K562 (cell line): ENCODE results near the gene NOTCH1. TPM values are rescaled to one million over a fixed set of nuclear protein-coding genes. Genes with fewer than 3 reads are reported as not detected.

Experiments
- EHMT2 ChIP-seq: fragments of 450-650 bp; IDR thresholded peaks from 2 replicates; pipeline ENCODE4 v1.6.1; 2018; ENCODE audit warnings: antibody characterized with exemption
- MTA2 ChIP-seq: fragments of 450-650 bp; IDR thresholded peaks from 2 replicates; pipeline ENCODE4 v1.6.1; 2016; ENCODE audit warnings: low read depth
- PTTG1 ChIP-seq: fragments of 450-650 bp; IDR thresholded peaks from 2 replicates; pipeline ENCODE4 v1.6.1; 2016; ENCODE audit warnings: low read depth, mild to moderate bottlenecking, missing genetic modification characterization, missing compliant biosample characterization
- RUNX1 ChIP-seq: sonication (generic); IDR thresholded peaks from 2 replicates; pipeline ENCODE4 v1.6.1; 2016; ENCODE audit warnings: antibody characterized with exemption, low read depth
- ZNF561 ChIP-seq: fragments of 450-650 bp; formaldehyde crosslinking; conservative IDR thresholded peaks from 2 replicates; pipeline ENCODE4 v1.4.0; 2020; ENCODE audit warnings: mild to moderate bottlenecking, moderate library complexity
- polyA plus RNA-seq, 8 experiments: library from polyadenylated mRNA; depleted of rRNA in 4 of 8; stranded (reverse) in 5 of 8; unstranded in 3 of 8; fragments of >200 nt; fragmentation: Nextera tagmentation in 2 of 8; fragmentation: Illumina TruSeq in 1 of 8; extraction: Ambion mirVana in 2 of 8; extraction: Trizol in 1 of 8; gene quantifications; 2 replicates each; pipeline versions ENCODE4 v1.2.1 to v1.2.3, GENCODE V29; 2011 to 2014; ENCODE audit warnings: inconsistent platforms in 1 of 8, missing spikeins in 1 of 8
- total RNA-seq, 7 experiments: library from RNA; depleted of rRNA in 6 of 7; stranded (reverse); fragments of >200 nt in 6 of 7; fragmentation: Illumina TruSeq in 2 of 7; extraction: Trizol in 2 of 7; gene quantifications; 2 replicates each; pipeline versions ENCODE4 v1.2.1 to v1.2.3, GENCODE V29; 2011 to 2021; ENCODE audit warnings: low replicate concordance in 1 of 7
- TF ChIP-seq, protein P1 (sequence below): sonication (generic); formaldehyde crosslinking; IDR thresholded peaks from 2 replicates; pipeline ENCODE4 v1.8.0; 2022; ENCODE audit warnings: missing genetic modification reagents, mild to moderate bottlenecking, moderate library complexity, borderline replicate concordance
- TF ChIP-seq, protein P2 (sequence below), 2 experiments: fragments of 450-650 bp; IDR thresholded peaks; 2 replicates each; pipeline ENCODE4 v1.6.1; 2016; ENCODE audit warnings: mild to moderate bottlenecking in 2 of 2, borderline replicate concordance in 1 of 2, low read depth in 1 of 2, moderate library complexity in 1 of 2
- TF ChIP-seq, protein P3 (sequence below): fragments of 250-450 bp; sonication (Bioruptor Pico); IDR thresholded peaks from 2 replicates; pipeline ENCODE4 v1.5.0; 2021; ENCODE audit warnings: mild to moderate bottlenecking, borderline replicate concordance
- TF ChIP-seq, protein P4 (sequence below): fragments of 150-350 bp; conservative IDR thresholded peaks from 2 replicates; pipeline ENCODE4 v1.6.1; 2014; ENCODE audit warnings: low read length

NOTCH1 gene
- total and polyA plus RNA-seq, 9 of the 15 experiments (the other 6 are each of a cell fraction or from before 2014, with no cell fraction given) = 0.03 to 31.4 (median 2.3) TPM

DNA sequence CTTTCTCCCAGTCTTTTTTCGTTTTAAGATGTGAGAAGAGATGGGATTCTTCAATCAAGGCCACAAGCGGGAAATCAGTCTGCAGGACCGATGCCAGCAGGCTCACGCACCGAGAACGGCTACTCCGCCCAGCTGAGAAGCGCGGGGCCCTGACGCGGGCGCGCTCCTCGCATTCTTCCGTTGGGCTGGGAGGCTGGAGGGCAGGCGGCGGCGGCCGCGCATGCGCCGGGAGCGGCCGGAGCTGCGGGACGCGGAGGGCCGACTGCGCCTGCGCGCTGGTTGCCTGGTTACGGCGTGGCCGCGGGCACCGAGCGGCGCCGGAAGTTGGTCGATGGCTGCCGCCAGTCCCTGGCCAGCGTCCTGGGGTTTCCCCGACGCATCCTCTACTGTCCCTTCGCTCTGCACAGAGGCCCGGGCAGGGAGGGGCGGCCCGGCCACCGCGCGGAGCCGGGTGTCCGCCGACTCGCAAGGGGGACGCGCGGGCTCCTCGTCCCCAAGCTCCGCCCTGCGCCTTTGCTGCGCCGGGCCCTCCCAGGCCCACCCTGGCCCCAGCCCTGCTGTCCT is 62.2 kb downstream of the NOTCH1 start (continued):
- TF ChIP-seq, protein P1, sequence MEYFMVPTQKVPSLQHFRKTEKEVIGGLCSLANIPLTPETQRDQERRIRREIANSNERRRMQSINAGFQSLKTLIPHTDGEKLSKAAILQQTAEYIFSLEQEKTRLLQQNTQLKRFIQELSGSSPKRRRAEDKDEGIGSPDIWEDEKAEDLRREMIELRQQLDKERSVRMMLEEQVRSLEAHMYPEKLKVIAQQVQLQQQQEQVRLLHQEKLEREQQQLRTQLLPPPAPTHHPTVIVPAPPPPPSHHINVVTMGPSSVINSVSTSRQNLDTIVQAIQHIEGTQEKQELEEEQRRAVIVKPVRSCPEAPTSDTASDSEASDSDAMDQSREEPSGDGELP = peak; percentile 93
- TF ChIP-seq, protein P2, sequence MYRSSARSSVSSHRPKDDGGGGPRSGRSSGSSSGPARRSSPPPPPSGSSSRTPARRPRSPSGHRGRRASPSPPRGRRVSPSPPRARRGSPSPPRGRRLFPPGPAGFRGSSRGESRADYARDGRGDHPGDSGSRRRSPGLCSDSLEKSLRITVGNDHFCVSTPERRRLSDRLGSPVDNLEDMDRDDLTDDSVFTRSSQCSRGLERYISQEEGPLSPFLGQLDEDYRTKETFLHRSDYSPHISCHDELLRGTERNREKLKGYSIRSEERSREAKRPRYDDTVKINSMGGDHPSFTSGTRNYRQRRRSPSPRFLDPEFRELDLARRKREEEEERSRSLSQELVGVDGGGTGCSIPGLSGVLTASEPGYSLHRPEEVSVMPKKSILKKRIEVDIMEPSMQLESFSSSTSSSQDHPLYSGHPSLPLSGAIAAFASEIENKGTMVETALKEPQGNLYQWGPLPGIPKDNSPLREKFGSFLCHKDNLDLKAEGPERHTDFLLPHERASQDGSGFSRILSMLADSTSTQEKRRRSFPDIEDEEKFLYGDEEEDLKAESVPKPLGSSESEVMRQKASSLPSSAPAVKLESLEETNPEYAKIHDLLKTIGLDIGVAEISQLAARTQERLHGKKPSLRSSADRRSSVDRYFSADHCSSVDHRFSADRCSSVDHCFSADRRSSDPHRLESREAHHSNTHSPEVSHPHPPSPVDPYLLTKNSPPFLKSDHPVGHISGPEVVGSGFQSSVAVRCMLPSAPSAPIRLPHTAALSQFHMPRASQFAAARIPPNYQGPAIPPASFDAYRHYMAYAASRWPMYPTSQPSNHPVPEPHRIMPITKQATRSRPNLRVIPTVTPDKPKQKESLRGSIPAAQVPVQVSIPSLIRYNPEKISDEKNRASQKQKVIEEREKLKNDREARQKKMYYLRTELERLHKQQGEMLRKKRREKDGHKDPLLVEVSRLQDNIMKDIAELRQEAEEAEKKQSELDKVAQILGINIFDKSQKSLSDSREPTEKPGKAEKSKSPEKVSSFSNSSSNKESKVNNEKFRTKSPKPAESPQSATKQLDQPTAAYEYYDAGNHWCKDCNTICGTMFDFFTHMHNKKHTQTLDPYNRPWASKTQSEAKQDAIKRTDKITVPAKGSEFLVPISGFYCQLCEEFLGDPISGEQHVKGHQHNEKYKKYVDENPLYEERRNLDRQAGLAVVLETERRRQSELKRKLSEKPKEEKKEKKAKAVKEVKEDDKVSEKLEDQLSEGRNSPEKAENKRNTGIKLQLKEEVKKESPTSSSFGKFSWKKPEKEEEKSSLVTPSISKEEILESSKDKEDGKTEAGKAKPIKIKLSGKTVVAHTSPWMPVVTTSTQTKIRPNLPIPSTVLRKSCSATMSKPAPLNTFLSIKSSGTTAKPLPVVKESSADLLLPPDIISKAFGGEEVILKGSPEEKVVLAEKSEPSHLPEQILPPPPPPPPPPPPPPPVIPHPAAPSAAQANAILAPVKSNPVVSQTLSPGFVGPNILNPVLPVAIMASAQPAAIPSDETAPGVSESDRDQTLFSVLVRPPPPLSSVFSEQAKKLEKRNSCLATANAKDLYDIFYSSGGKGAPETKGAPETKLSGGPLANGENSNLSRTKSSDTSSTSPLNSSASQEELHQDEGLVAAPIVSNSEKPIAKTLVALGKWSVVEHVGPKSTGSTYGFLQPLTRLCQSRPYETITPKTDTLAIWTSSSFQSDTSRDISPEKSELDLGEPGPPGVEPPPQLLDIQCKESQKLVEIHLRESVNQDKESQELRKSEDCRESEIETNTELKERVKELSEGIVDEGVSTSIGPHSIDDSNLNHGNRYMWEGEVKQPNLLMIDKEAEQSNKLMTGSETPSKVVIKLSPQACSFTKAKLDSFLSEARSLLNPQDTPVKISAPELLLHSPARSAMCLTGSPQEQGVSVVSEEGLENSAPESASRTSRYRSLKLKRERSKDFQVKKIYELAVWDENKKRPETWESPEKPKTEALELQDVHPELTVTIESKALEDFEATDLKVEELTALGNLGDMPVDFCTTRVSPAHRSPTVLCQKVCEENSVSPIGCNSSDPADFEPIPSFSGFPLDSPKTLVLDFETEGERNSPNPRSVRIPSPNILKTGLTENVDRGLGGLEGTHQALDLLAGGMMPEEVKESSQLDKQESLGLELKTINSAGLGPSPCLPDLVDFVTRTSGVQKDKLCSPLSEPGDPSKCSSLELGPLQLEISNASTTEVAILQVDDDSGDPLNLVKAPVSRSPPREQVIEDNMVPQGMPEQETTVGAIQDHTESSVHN (IDR thresholded peaks at IDR 0.05; ENCODE audit: borderline replicate concordance in 1 of 2, low read depth in 1 of 2) = no peak
- TF ChIP-seq EHMT2 (no peak), PTTG1 (no peak), MTA2 (no peak), ZNF561 (no peak), RUNX1 (no peak)
- TF ChIP-seq, protein P3, sequence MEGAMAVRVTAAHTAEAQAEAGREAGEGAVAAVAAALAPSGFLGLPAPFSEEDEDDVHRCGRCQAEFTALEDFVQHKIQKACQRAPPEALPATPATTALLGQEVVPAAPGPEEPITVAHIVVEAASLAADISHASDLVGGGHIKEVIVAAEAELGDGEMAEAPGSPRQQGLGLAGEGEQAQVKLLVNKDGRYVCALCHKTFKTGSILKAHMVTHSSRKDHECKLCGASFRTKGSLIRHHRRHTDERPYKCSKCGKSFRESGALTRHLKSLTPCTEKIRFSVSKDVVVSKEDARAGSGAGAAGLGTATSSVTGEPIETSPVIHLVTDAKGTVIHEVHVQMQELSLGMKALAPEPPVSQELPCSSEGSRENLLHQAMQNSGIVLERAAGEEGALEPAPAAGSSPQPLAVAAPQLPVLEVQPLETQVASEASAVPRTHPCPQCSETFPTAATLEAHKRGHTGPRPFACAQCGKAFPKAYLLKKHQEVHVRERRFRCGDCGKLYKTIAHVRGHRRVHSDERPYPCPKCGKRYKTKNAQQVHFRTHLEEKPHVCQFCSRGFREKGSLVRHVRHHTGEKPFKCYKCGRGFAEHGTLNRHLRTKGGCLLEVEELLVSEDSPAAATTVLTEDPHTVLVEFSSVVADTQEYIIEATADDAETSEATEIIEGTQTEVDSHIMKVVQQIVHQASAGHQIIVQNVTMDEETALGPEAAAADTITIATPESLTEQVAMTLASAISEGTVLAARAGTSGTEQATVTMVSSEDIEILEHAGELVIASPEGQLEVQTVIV = no peak
- TF ChIP-seq, protein P4, sequence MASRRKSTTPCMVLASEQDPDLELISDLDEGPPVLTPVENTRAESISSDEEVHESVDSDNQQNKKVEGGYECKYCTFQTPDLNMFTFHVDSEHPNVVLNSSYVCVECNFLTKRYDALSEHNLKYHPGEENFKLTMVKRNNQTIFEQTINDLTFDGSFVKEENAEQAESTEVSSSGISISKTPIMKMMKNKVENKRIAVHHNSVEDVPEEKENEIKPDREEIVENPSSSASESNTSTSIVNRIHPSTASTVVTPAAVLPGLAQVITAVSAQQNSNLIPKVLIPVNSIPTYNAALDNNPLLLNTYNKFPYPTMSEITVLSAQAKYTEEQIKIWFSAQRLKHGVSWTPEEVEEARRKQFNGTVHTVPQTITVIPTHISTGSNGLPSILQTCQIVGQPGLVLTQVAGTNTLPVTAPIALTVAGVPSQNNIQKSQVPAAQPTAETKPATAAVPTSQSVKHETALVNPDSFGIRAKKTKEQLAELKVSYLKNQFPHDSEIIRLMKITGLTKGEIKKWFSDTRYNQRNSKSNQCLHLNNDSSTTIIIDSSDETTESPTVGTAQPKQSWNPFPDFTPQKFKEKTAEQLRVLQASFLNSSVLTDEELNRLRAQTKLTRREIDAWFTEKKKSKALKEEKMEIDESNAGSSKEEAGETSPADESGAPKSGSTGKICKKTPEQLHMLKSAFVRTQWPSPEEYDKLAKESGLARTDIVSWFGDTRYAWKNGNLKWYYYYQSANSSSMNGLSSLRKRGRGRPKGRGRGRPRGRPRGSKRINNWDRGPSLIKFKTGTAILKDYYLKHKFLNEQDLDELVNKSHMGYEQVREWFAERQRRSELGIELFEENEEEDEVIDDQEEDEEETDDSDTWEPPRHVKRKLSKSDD = no peak
